ENCODE data around the gene TRAPPC2L. TPM values are rescaled to one million over a fixed set of nuclear protein-coding genes. Genes with fewer than 3 reads are reported as not detected.

Gene TRAPPC2L
- polyA plus RNA-seq, 3 donors: 38.8 to 89.3 (median 82.4) TPM

- Mint-ChIP-seq H3K36me3 (peaks cover 58 to 89% of the 10 kb centered on the region in 2 donors), H3K4me1 (no peaks in the 10 kb centered on the region), H3K4me3 (no peak overlapping the region), H3K27me3 (ENCODE audit: low read depth in 3 of 3) (peaks cover 0 to 1% (median 0%) of the 10 kb centered on the region in 3 donors), H3K9me3 (peaks cover 0 to 11% (median 2%) of the 10 kb centered on the region in 7 donors), H3K27ac (no peak overlapping the region)
- 97% methylated on average over 45 of the region's 45 CpGs for WGBS (ENCODE audit: insufficient coverage)
- intact Hi-C loops (cut with micrococcal nuclease): no loop called here
- Histone ChIP-seq H4K20me1 (ENCODE audit: insufficient read depth, low read length) (peaks cover 98% of the 10 kb centered on the region), H3K9me3 (replicated peaks in 1 of 2; ENCODE audit: control insufficient read depth in 1 of 2, insufficient read depth in 1 of 2, low read length in 2 of 2) (peaks cover 0 to 7% of the 10 kb centered on the region in 2 donors), H3K79me2 (ENCODE audit: insufficient read depth, low read length) (no peaks in the 10 kb centered on the region), H3K4me2 (replicated peaks; ENCODE audit: extremely low read depth, low read length, poor library complexity, severe bottlenecking) (no peak overlapping the region), H3K27me3 (ENCODE audit: control insufficient read depth in 2 of 2, insufficient read depth in 2 of 2, low read length in 2 of 2) (no peaks in the 10 kb centered on the region), H3K9ac (ENCODE audit: insufficient read depth, low read length, poor library complexity, severe bottlenecking) (no peak overlapping the region), H3K4me3 (replicated peaks in 1 of 3; ENCODE audit: low read depth in 2 of 3, low read length in 3 of 3) (no peak overlapping the region), H3K36me3 (replicated peaks in 1 of 2; ENCODE audit: control insufficient read depth in 1 of 2, insufficient read depth in 2 of 2, low read length in 2 of 2) (peaks cover 79 to 100% of the 10 kb centered on the region in 2 donors), H3K27ac (ENCODE audit: low read depth in 1 of 2, low read length in 2 of 2) (no peak overlapping the region), H2AFZ (ENCODE audit: insufficient read depth, low read depth, low read length, poor library complexity, severe bottlenecking) (no peak overlapping the region), H3K4me1 (ENCODE audit: control insufficient read depth in 1 of 2, insufficient read depth in 2 of 2, low read length in 2 of 2) (no peaks in the 10 kb centered on the region)
- no peak for TF ChIP-seq CTCF (IDR thresholded peaks at IDR 0.05)
- DNase-seq: no peak
Observed at GRCh38 chr16:88878967-88879787, 22.2 kb downstream of the TRAPPC2L start.

GRCh38 chr16:88879788-88880055, 22.8 kb downstream of the TRAPPC2L start:
- 91% methylated on average over 5 of the region's 11 CpGs for WGBS (ENCODE audit: insufficient coverage)
- peaks cover 84 to 100% of the 10 kb centered on the region in 2 donors for H3K36me3 ChIP-seq (replicated peaks in 1 of 2; ENCODE audit: control insufficient read depth in 1 of 2, insufficient read depth in 2 of 2, low read length in 2 of 2)
- H3K36me3 Mint-ChIP-seq: peaks cover 62 to 89% of the 10 kb centered on the region in 2 donors
- H3K27ac ChIP-seq (ENCODE audit: low read depth in 1 of 2, low read length in 2 of 2): no peak overlapping the region
- TF ChIP-seq CTCF (IDR thresholded peaks at IDR 0.05): no peak
- H2AFZ ChIP-seq (ENCODE audit: insufficient read depth, low read depth, low read length, poor library complexity, severe bottlenecking): no peak overlapping the region
- H3K4me1 ChIP-seq (ENCODE audit: control insufficient read depth in 1 of 2, insufficient read depth in 2 of 2, low read length in 2 of 2): no peaks in the 10 kb centered on the region
- no peak overlapping the region for H3K4me2 ChIP-seq (replicated peaks; ENCODE audit: extremely low read depth, low read length, poor library complexity, severe bottlenecking)
- DNase-seq: no peak
- H3K4me1 Mint-ChIP-seq: no peaks in the 10 kb centered on the region
- no peaks in the 10 kb centered on the region for H3K27me3 ChIP-seq (ENCODE audit: control insufficient read depth in 2 of 2, insufficient read depth in 2 of 2, low read length in 2 of 2)
- peaks cover 0 to 11% (median 2%) of the 10 kb centered on the region in 7 donors for H3K9me3 Mint-ChIP-seq
- no peak overlapping the region for H3K9ac ChIP-seq (ENCODE audit: insufficient read depth, low read length, poor library complexity, severe bottlenecking)
- no peaks in the 10 kb centered on the region for H3K79me2 ChIP-seq (ENCODE audit: insufficient read depth, low read length)
- peak overlapping the region in 1 of 7 donors; percentile 52 for H3K27ac Mint-ChIP-seq
- intact Hi-C loops (cut with micrococcal nuclease): no loop called here
- no peak overlapping the region for H3K4me3 Mint-ChIP-seq
- peaks cover 98% of the 10 kb centered on the region for H4K20me1 ChIP-seq (ENCODE audit: insufficient read depth, low read length)
- H3K27me3 Mint-ChIP-seq (ENCODE audit: low read depth in 3 of 3): no peaks in the 10 kb centered on the region
- peaks cover 0 to 7% of the 10 kb centered on the region in 2 donors for H3K9me3 ChIP-seq (replicated peaks in 1 of 2; ENCODE audit: control insufficient read depth in 1 of 2, insufficient read depth in 1 of 2, low read length in 2 of 2)
- H3K4me3 ChIP-seq (replicated peaks in 1 of 3; ENCODE audit: low read depth in 2 of 3, low read length in 3 of 3): no peak overlapping the region
